ENCODE data around the gene NELFB.

DNA sequence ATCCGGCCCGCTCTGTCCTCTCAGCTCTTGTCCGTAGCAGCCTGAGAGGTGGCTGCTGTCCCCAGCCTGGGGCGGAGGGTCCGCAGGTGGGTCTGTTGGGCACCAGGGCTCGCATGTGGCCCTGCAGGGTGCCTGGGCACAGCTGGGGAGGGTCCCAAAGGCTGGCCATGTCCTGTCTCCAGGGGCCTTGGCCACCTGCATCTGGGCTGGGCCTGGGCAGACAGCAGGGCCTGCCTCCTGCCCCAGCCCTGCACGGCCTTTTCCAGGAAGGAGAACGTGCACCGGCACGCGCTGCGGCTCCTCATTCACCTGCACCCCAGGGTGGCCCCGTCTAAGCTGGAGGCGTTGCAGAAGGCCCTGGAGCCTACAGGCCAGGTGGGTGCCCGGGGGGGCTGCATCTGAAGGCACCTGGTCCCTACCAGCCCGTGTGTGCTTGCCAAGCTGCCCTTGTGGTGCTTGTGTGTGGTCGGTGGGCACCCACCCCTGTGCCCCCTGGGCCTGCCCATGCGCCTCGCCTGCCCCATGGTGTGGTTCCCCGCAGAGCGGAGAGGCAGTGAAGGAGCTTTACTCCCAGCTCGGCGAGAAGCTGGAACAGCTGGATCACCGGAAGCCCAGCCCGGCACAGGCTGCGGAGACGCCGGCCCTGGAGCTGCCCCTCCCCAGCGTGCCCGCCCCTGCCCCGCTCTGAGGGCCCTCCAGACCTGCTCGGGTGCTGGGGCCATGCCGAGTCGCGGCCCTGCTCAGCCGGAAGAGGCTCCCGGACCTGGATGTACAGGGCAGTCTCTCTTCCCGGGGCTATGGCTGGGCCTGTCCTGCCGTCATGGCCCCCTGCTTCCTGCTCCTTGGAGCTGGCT, 17.3 kb downstream of the NELFB start:
- TF ChIP-seq, protein P1, sequence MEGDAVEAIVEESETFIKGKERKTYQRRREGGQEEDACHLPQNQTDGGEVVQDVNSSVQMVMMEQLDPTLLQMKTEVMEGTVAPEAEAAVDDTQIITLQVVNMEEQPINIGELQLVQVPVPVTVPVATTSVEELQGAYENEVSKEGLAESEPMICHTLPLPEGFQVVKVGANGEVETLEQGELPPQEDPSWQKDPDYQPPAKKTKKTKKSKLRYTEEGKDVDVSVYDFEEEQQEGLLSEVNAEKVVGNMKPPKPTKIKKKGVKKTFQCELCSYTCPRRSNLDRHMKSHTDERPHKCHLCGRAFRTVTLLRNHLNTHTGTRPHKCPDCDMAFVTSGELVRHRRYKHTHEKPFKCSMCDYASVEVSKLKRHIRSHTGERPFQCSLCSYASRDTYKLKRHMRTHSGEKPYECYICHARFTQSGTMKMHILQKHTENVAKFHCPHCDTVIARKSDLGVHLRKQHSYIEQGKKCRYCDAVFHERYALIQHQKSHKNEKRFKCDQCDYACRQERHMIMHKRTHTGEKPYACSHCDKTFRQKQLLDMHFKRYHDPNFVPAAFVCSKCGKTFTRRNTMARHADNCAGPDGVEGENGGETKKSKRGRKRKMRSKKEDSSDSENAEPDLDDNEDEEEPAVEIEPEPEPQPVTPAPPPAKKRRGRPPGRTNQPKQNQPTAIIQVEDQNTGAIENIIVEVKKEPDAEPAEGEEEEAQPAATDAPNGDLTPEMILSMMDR (IDR thresholded peaks at IDR 0.05; ENCODE audit: low read depth, low read length) = no peak
- no peak for TF ChIP-seq EZH2phosphoT487 (IDR thresholded peaks at IDR 0.05; ENCODE audit: low read depth)

All from OCI-LY3 (cell line).